ENCODE data around the gene PTPRM.
A peak's percentile ranks its signal among the peaks of the same experiment; 100 is the strongest.

The PTPRM gene

GRCh38 chr18:8133888-8134287 is 566.8 kb downstream of the PTPRM start:
- no peak for DNase-seq

DNA sequence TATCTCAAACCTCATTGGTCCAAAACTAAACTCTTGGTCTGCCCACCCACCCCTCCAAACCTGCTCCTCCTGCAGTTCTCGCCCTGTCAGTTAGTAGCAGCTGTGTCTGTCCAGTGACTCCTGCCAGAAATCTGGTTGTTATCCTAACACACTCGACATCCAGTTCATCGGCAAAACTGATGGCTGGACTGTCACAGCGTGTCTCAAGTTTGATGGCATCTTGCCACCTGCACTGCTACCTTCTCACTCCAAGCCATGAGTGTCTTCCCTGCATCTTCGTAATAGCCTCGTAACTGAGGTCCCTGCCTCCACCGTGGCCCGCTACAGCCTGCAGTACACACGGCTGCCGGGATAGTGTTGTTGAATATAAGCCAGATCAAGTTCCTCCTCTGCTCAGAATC is 572.0 kb downstream of the PTPRM start:
- DNase-seq: no peak

GRCh38 chr18:8139891-8140406 is 572.8 kb downstream of the PTPRM start:
- no peak for DNase-seq

GRCh38 chr18:8140841-8141501 is 573.9 kb downstream of the PTPRM start:
- no peak for DNase-seq

DNA sequence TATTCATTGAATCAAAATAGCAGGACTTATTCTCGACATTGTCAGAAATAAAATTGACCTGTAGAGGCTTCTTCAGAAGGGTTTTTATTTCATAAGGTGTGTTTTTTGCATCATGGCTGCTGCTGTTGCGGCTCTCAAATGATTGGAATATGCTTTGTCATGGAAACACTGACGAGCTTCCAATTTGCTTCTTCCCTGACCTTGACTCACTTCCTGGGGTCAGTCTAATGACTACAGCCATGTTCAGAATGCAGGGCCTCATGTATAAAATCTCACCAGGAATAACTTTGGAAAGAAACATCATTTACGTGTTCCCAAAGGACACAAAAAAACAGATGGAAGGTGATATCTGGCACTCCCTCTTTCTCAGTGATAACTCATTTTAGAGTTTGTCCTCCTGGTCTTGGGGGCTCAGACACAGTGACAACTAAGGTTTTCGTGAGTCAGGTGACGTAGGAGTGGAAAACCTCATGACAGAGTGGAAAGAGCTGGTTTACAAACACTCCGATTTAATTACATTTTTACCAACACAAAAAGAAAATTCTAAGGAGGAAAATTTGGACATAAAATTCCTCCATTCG is 575.1 kb downstream of the PTPRM start:
- no peak for DNase-seq

GRCh38 chr18:8142932-8143331 is 575.8 kb downstream of the PTPRM start:
- DNase-seq: no peak

GRCh38 chr18:8151181-8151580 is 584.1 kb downstream of the PTPRM start:
- DNase-seq: no peak

DNA sequence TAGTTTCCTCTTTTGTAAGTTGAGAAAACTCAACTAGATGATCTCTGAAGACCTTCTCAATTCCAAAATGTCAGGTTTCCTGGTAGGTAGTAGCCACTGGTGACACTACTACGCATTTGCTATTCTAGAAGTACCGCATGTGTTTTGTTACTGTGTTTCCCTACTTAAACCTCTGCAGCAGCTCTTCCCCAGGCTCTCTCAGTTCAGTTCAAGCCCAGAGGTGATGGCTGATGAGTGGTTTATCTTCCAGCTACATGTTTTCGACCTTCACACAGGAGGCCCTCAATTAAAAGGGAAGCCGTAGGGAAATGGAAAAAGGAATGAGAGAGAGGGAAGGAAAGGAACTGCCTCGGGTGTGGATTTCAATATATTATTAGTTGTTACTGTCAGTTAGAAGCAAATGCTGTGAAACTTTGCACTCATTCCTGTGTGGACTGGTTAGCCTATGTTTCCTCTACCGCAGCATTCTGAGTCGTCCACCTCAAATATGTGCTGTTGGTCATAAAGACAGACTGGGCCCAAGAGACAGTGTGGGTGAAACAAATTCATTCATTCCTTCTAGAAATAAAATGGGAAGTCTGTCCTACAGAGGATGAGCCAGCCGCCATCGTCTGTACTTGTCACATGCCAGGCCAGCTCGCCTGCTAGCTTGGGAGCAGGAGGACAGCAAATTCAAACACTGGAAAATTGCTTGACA is 586.9 kb downstream of the PTPRM start:
- DNase-seq: no peak

- peak; percentile 72 for DNase-seq
Observed at GRCh38 chr18:8162802-8163201, 595.7 kb downstream of the PTPRM start.

GRCh38 chr18:8163286-8163959 is 596.3 kb downstream of the PTPRM start:
- no peak for DNase-seq

GRCh38 chr18:8165095-8165494 is 598.0 kb downstream of the PTPRM start:
- DNase-seq: no peak

GRCh38 chr18:8167026-8167425 is 599.9 kb downstream of the PTPRM start:
- no peak for DNase-seq

- DNase-seq: no peak
Observed at GRCh38 chr18:8167673-8168072, 600.6 kb downstream of the PTPRM start.

- no peak for DNase-seq
Observed at GRCh38 chr18:8169722-8170121, 602.6 kb downstream of the PTPRM start.

- no peak for DNase-seq
Observed at GRCh38 chr18:8174771-8175170, 607.7 kb downstream of the PTPRM start.

DNA sequence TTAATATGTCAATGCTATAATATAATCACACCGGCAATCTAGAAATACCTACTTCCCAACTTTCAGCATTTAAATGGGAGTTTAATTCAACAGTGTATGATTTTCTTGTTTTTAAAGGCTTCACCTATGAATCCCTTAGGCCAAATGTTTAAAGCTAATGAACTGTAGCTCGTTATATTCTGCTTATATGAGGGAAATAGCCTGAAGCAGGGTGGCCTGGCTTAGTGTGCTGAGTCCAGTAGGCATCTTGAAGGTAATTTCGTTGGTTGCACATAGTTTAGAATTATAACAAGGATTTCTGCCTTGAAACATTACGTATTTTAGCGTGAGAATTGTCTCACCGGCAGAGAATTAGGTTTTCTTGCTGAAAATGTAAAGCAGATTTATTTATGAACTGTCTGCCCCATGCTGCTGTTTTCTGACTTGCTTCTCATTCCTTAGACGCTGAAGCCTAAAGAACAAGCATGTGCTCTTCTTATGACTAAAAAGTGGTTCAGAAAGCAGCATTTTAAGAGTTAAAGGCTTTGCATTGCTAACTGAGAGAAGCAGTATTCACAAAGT is 608.5 kb downstream of the PTPRM start:
- no peak for DNase-seq

DNA sequence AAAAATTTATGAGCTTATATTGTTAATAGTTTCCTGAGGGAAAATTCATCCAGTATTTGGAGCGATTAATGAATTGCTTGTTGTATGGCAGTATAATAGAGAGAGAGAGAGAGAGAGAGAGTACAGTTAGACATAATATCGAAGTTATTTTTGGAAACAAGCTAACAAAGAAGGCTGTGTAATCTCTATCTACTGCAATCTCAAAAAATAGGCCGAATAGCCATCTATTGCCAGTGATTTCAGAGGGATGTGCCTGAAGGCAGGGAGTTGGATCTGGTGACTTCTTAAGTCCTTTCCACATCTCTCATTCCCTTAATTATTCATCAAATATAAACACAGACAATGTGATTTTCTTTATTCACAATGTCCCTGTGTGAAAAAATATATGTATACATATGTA is 609.0 kb downstream of the PTPRM start:
- DNase-seq: no peak

- no peak for DNase-seq
Observed at GRCh38 chr18:8176554-8176953, 609.4 kb downstream of the PTPRM start.

- no peak for DNase-seq
Observed at GRCh38 chr18:8177330-8178016, 610.4 kb downstream of the PTPRM start.

DNA sequence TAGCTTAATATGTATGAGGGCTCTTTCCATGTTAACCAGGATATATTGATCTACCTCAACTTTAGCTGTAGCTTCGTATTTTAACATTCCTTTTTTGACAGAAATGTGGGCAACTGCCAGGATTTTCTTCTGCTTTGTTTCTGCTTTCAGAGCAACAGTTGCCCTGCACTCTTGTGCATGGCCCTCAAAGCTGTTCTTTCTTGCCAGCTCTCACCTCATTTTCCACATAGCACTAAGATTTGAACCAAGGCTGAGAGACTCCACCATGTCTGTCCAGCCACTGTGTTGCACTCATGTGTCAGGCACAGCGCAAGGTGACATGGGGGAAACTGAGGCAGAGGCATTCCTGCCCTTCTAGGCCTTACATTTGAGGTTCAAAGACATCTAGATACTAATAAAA is 619.3 kb downstream of the PTPRM start:
- DNase-seq: no peak

DNA sequence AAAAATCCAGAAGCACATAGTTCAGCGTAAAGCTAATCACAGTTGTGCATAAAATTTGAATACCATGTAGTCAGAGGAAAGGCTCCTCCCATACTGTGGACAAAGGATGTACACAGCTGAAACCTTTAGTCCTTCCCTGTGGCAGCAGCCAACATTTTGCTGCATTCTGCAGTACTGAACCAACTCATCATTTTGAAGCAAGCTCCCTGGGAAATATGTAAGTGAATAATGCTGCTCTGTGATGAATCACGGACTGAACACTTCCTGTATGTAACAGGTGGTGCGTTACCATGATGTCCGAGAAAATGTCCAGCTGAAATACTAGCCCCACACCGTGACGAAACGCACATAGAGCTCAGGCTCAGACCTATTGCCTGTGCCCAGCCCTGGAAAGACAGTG is 621.1 kb downstream of the PTPRM start:
- no peak for DNase-seq

DNA sequence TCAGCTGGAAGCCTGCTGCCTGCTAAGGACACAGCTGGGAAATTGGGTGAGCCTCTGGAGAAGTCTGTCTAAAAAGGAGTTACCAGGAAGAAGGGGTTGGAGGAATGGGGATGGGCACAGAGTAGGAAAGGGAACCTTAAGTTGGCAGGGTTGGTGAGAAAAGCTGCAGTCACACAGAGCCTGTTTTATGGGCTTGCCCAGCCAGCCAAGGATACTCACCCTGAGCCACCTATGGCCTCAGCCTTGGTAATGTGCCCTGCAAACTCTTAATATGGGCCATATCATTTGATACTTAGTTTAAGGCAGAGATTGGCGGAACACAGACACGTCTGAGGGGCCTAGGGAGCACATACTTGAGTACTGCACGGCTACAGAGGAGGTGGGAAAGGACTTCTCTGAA is 623.9 kb downstream of the PTPRM start:
- DNase-seq: no peak

GRCh38 chr18:8194431-8194830 is 627.3 kb downstream of the PTPRM start:
- no peak for DNase-seq

All from NCI-H1105 (cell line).